Breast epithelium (tissue), 4 donors: Measurements from ENCODE around the gene HTR2A. TPM values are rescaled to one million over a fixed set of nuclear protein-coding genes. Genes with fewer than 3 reads are reported as not detected.
A peak's percentile ranks its signal among the peaks of the same experiment; 100 is the strongest.

Experiments used
- DNase-seq, 2 donors: peaks; one replicate each; pipeline ENCODE4 v3.0.0-alpha.2; 2019; ENCODE audit warnings: low spot score in 2 of 2
- H3K27ac ChIP-seq, 2 donors: fragments of 200-600 bp; sonication (generic) in 1 of 2; one replicate each; pipeline ENCODE4 v1.5.1; 2016 to 2019; ENCODE audit warnings: mild to moderate bottlenecking in 1 of 2
- H3K27me3 ChIP-seq, 2 donors: fragments of 200-600 bp; sonication (generic) in 1 of 2; one replicate each; pipeline versions ENCODE4 v1.5.1 to v1.6.0; 2017 to 2019; ENCODE audit warnings: control low read depth in 1 of 2, mild to moderate bottlenecking in 1 of 2
- H3K36me3 ChIP-seq: fragments of 200-600 bp; one replicate; pipeline ENCODE4 v1.5.1; 2019
- H3K4me1 ChIP-seq, 2 donors: fragments of 200-600 bp; sonication (generic); one replicate each; pipeline ENCODE4 v1.5.1; 2016 to 2019; ENCODE audit warnings: control low read depth in 1 of 2
- H3K4me3 ChIP-seq, 3 donors: fragments of 200-600 bp; sonication (generic); 1 replicate in 2 of 3; 2 replicates in 1 of 3; pipeline ENCODE4 v1.5.1; 2016 to 2019; ENCODE audit warnings: mild to moderate bottlenecking in 3 of 3, moderate library complexity in 2 of 3
- H3K9me3 ChIP-seq, 2 donors: fragments of 200-600 bp; sonication (generic) in 1 of 2; one replicate each; pipeline ENCODE4 v1.5.1; 2016 to 2019; ENCODE audit warnings: control low read depth in 1 of 2
- POLR2A ChIP-seq: fragments of 450-650 bp; IDR thresholded peaks from one replicate; pipeline ENCODE4 v1.6.1; 2016; ENCODE audit warnings: antibody characterized with exemption, mild to moderate bottlenecking, moderate library complexity
- POLR2AphosphoS5 ChIP-seq, 3 donors: sonication (generic); formaldehyde crosslinking; IDR thresholded peaks; one replicate each; pipeline ENCODE4 v1.6.1; 2017; ENCODE audit warnings: antibody characterized with exemption in 3 of 3
- intact Hi-C: fragments of 100-400 bp; cut with DNase I; formaldehyde crosslinking; loops from one replicate; pipeline ENCODE4 v1.15.1; 2023; ENCODE audit warnings: low total_unique reads
- total RNA-seq, 3 donors: library from RNA; depleted of rRNA; stranded (reverse); fragments of >200 nt; gene quantifications; one replicate each; pipeline ENCODE4 v1.1.0, GENCODE V29; 2016
- TF ChIP-seq, protein P1 (sequence below), 3 donors: fragments of 450-650 bp; IDR thresholded peaks; one replicate each; pipeline ENCODE4 v1.5.1; 2016 to 2017; ENCODE audit warnings: antibody characterized with exemption in 3 of 3, mild to moderate bottlenecking in 3 of 3, moderate library complexity in 3 of 3

The HTR2A gene
- total RNA-seq, 3 donors from 2014 or later: 0.32 to 1.2 (median 0.33) TPM

- H3K36me3 ChIP-seq: no peaks in the 10 kb centered on the region
- no peak for TF ChIP-seq POLR2AphosphoS5 (IDR thresholded peaks at IDR 0.05)
- TF ChIP-seq, protein P1, sequence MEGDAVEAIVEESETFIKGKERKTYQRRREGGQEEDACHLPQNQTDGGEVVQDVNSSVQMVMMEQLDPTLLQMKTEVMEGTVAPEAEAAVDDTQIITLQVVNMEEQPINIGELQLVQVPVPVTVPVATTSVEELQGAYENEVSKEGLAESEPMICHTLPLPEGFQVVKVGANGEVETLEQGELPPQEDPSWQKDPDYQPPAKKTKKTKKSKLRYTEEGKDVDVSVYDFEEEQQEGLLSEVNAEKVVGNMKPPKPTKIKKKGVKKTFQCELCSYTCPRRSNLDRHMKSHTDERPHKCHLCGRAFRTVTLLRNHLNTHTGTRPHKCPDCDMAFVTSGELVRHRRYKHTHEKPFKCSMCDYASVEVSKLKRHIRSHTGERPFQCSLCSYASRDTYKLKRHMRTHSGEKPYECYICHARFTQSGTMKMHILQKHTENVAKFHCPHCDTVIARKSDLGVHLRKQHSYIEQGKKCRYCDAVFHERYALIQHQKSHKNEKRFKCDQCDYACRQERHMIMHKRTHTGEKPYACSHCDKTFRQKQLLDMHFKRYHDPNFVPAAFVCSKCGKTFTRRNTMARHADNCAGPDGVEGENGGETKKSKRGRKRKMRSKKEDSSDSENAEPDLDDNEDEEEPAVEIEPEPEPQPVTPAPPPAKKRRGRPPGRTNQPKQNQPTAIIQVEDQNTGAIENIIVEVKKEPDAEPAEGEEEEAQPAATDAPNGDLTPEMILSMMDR (IDR thresholded peaks at IDR 0.05): no peak
- TF ChIP-seq POLR2A: no peak
- intact Hi-C loops: no loop called here
- DNase-seq: no peak
- no peak overlapping the region for H3K4me3 ChIP-seq
- H3K27ac ChIP-seq: no peak overlapping the region
- H3K27me3 ChIP-seq: no peaks in the 10 kb centered on the region
- H3K4me1 ChIP-seq: no peaks in the 10 kb centered on the region
- no peaks in the 10 kb centered on the region for H3K9me3 ChIP-seq
These were observed 57.5 kb downstream of the HTR2A start for GRCh38 chr13:46839399-46839798.

DNA sequence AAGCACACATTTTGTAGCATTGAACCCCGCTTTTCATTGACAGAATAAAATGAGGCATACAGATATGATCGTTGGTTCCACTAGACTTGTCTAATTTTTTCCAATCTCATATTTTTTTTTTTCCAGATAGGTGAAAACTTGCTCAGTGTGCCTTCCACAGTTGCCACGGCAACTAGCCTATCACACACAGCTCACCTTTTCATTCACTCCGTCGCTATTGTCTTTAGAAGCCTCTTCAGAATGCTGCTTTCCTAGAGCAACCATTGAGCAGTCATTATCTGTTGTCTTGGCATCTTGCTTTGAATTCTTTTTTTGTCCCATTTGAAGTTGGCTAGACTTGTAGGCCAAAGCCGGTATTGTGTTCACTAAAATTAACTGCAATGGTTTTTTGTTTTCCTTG is 62.2 kb downstream of the HTR2A start:
- H3K27me3 ChIP-seq: no peaks in the 10 kb centered on the region
- DNase-seq: no peak
- H3K4me1 ChIP-seq: no peaks in the 10 kb centered on the region
- intact Hi-C loops: no loop called here
- TF ChIP-seq POLR2A: no peak
- no peak for TF ChIP-seq POLR2AphosphoS5 (IDR thresholded peaks at IDR 0.05)
- TF ChIP-seq, protein P1 (IDR thresholded peaks at IDR 0.05): no peak
- no peaks in the 10 kb centered on the region for H3K9me3 ChIP-seq
- H3K36me3 ChIP-seq: no peaks in the 10 kb centered on the region
- no peak overlapping the region for H3K27ac ChIP-seq
- no peak overlapping the region for H3K4me3 ChIP-seq

GRCh38 chr13:46831588-46832194 is 65.2 kb downstream of the HTR2A start:
- no peaks in the 10 kb centered on the region for H3K4me1 ChIP-seq
- no peaks in the 10 kb centered on the region for H3K36me3 ChIP-seq
- H3K9me3 ChIP-seq: no peaks in the 10 kb centered on the region
- intact Hi-C loops: no loop called here
- no peak overlapping the region for H3K27ac ChIP-seq
- H3K4me3 ChIP-seq: no peak overlapping the region
- H3K27me3 ChIP-seq: no peaks in the 10 kb centered on the region
- TF ChIP-seq, protein P1 (IDR thresholded peaks at IDR 0.05): peak; percentile 44 to 64 (median 59)
- no peak for TF ChIP-seq POLR2A
- no peak for DNase-seq

DNA sequence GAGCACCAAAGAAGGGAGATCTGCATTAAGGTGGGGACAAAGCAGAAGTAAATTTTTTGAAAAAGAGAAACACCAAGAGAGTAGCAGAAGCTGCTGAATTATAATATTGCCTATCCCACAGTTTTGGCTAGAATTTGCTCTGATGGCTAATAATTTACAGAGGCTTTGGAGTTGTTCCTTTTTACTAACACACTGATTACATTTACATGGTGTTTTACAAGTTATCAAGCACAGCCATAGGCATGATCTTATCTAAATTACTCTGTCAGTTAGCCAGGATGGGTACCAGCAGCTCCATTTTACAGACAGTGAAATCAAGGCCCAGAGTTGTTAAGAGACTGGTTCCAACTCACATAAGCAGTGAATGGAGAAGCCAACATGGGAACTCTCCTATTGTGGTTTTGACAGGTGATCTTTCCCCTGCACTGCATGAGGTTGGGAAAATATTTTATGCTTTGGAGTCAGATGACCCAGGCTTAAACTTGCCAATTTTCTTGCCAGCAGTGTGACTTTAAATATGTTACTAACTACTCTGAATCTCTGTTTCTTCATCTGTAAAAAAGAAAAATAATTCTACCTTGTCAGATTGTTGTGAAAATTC is 66.3 kb downstream of the HTR2A start:
- Histone ChIP-seq H3K4me3 (no peak overlapping the region), H3K4me1 (no peaks in the 10 kb centered on the region), H3K36me3 (no peaks in the 10 kb centered on the region), H3K27ac (no peak overlapping the region), H3K27me3 (no peaks in the 10 kb centered on the region), H3K9me3 (no peaks in the 10 kb centered on the region)
- DNase-seq: no peak
- intact Hi-C loops: no loop called here
- TF ChIP-seq POLR2A (no peak), POLR2AphosphoS5 (IDR thresholded peaks at IDR 0.05) (no peak)
- TF ChIP-seq, protein P1 (IDR thresholded peaks at IDR 0.05): no peak

DNA sequence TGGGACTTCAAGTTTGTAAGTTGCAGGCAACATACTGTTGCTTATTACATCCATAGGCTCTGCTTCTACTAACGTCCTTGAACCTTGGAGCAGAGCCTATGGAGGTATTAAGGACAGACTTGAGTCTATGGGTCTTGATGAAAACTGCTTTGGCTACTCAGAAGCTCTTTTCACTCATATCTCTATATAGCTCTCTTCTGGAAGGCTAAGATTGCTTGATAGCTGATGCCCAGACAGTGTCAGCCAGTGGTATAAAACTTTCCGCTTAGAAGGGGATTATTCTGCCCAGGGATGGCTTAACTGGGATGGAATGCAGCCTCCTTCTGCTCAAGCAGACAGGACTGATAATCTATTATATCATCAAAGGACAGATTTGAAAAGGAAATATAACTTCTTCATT is 74.3 kb downstream of the HTR2A start:
- intact Hi-C loops: no loop called here
- H3K27ac ChIP-seq: no peak overlapping the region
- H3K9me3 ChIP-seq: no peaks in the 10 kb centered on the region
- no peaks in the 10 kb centered on the region for H3K27me3 ChIP-seq
- no peaks in the 10 kb centered on the region for H3K36me3 ChIP-seq
- no peak for TF ChIP-seq POLR2AphosphoS5 (IDR thresholded peaks at IDR 0.05)
- no peaks in the 10 kb centered on the region for H3K4me1 ChIP-seq
- DNase-seq: no peak
- H3K4me3 ChIP-seq: no peak overlapping the region
